Suprapubic skin (tissue), 4 donors: ENCODE results near the gene PRTG.

ENCODE experiments used
- CTCF ChIP-seq, 2 donors: fragments of 200-600 bp in 1 of 2; fragments of 450-650 bp in 1 of 2; sonication (generic) in 1 of 2; IDR thresholded peaks; one replicate each; pipeline ENCODE4 v1.5.1; 2016 to 2019; ENCODE audit warnings: antibody characterized with exemption in 2 of 2, mild to moderate bottlenecking in 1 of 2, moderate library complexity in 1 of 2
- EP300 ChIP-seq: sonication (generic); formaldehyde crosslinking; IDR thresholded peaks from one replicate; pipeline ENCODE4 v1.6.1; 2017; ENCODE audit warnings: antibody characterized with exemption
- POLR2A ChIP-seq, 2 donors: fragments of 450-650 bp; IDR thresholded peaks; one replicate each; pipeline ENCODE4 v1.6.1; 2017; ENCODE audit warnings: antibody characterized with exemption in 2 of 2, mild to moderate bottlenecking in 2 of 2, moderate library complexity in 2 of 2
- POLR2AphosphoS5 ChIP-seq, 3 donors: sonication (generic); formaldehyde crosslinking; IDR thresholded peaks; one replicate each; pipeline ENCODE4 v1.6.1; 2017; ENCODE audit warnings: antibody characterized with exemption in 3 of 3

- no peak for TF ChIP-seq POLR2A (IDR thresholded peaks at IDR 0.05)
- no peak for TF ChIP-seq POLR2AphosphoS5 (IDR thresholded peaks at IDR 0.05)
- no peak for TF ChIP-seq CTCF (IDR thresholded peaks at IDR 0.05)
- TF ChIP-seq EP300, result no peak
These were observed 48.8 kb upstream of the PRTG start for GRCh38 chr15:55791551-55792400.
